GM19193 (cell line): ENCODE data around the gene GALNS.

Experiments
- POLR2A ChIP-seq: IDR thresholded peaks from 4 replicates; pipeline ENCODE4 v1.6.1; 2011; ENCODE audit not compliant: insufficient read depth, insufficient read length; ENCODE audit errors: extremely low read depth

Gene GALNS

DNA sequence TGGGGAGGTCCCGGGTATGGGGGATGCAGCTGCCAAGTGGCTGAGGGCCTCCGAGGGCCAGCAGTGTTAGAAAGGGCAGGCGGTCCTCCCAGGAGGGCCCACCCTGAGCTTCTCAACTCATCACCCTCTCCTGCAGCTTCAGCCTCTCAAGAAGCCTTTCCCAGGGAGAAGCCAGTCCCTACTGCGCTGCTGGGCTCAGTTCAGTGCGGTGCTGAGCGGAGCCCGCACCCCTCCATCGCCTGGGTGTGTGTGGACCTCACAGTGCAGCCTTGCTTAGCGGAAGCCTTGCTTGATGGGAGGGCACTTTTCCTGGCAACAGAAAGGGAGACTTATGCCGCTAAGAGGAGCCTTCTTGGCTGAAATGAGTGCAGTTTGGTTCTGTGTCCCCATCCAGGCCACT, 41.5 kb downstream of the GALNS start:
- no peak for TF ChIP-seq POLR2A

GRCh38 chr16:88814144-88814502, 42.6 kb downstream of the GALNS start:
- TF ChIP-seq POLR2A, result no peak

DNA sequence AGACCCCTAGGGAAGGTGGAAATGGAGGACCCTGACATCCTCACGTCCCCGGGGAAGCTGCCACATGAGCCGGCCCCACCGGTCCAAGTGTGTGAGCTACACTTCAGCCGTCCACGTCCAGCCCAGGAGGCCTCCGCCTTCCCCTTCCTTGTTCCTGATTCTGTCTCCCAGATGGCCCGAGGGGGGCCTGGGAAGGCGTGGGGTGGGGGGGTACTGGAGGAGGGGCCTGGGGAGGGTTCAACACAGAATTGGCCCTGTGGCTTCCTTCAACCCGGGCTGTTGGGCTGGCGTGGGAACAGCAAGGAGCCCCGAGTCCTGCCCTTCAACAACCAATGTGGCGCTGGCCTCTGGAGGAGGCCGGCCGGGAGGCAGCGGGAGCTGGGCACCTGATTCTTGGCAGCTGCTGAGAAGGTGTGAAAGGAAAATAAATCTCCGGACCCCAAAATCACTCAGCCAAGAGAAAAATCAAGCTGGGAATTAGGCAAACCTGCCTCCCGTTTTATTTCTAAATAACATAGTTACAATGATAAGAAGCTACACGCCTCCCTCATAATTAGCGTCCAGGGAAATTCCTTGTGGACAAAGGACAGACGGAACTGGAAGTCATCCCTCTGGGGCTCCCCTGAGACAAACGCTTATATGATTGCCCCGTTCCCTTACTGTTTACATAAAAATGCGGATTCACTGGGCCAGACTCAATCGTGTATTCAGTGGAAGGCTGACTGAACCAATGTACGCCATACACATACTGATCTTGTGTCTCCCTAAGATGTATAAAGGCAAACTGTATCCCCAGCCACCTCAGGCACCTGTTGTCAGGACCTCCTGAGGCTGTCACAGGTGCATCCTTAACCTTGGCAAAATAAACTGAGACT, 43.2 kb downstream of the GALNS start:
- no peak for TF ChIP-seq POLR2A

GRCh38 chr16:88812513-88813268, 44.1 kb downstream of the GALNS start:
- TF ChIP-seq POLR2A, result no peak

GRCh38 chr16:88811769-88812512, 44.8 kb downstream of the GALNS start, which contains the start of gene APRT:
Gene APRT, minus strand, starts transcription at chr16:88811928. Its CDS starts 29 bp downstream, at chr16:88811899.
- TF ChIP-seq POLR2A, result peak; percentile 89

GRCh38 chr16:88810912-88811768, 45.6 kb downstream of the GALNS start:
- TF ChIP-seq POLR2A, result peak; percentile 72

DNA sequence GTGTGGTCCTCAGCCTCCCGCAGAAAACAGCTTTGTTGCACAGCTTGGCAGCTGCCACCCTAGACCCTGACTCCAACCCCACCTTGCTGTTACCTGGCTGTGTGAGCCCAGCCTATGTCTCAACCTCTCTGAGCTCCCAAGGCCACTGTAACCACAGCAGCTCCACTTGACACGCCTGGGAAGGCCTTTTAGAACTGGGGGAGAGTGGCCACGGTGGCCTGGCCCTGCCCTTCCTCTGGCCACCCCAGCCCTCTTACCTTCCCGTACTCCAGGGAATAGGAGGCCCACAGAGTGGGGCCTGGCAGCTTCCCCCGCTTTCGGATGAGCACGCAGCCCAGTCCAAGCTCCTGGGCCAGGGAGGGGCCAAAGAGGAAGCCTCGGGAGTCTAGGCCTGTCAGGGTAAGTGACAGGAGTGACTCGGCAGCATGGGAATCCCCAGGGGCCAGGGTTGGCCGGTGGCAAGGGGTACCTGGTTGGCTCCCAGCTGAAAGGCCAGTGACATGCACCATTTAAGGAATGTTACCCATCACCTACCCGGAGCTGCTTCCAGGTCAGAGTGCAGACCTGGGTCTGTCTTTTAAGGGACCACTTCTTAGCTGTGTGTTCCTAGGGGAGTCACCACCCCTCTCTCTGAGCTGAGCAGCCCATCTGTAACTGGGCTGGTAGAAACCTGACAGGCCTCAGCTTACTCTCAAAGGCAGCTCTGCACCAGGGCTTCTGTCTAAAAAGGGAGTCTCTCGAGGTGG, 46.4 kb downstream of the GALNS start:
- TF ChIP-seq POLR2A, result peak; percentile 26

DNA sequence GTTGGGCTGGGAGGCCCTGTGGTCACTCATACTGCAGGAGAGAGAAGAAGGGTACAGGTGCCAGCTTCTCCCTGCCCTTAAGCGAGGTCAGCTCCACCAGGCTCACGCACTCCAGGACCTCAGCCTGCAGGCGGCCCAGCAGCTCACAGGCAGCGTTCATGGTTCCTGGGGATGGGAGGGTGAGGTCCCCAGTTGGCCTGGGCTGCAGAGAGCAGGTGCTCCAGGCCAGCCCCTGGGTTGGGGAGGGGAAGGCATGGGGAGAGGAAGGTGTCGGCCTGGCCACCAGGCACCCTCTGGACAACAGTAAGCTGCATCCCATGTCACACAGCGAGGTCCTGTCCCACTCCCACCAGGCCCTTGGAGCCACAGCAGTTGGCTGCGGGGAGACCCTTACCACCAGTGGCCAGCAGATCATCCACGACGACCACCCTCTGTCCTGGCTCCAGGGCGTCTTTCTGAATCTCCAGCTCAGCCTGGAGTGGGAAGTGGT, 47.0 kb downstream of the GALNS start:
- no peak for TF ChIP-seq POLR2A

- peak; percentile 8 for TF ChIP-seq POLR2A
Observed at GRCh38 chr16:88809068-88809675, 47.6 kb downstream of the GALNS start.

DNA sequence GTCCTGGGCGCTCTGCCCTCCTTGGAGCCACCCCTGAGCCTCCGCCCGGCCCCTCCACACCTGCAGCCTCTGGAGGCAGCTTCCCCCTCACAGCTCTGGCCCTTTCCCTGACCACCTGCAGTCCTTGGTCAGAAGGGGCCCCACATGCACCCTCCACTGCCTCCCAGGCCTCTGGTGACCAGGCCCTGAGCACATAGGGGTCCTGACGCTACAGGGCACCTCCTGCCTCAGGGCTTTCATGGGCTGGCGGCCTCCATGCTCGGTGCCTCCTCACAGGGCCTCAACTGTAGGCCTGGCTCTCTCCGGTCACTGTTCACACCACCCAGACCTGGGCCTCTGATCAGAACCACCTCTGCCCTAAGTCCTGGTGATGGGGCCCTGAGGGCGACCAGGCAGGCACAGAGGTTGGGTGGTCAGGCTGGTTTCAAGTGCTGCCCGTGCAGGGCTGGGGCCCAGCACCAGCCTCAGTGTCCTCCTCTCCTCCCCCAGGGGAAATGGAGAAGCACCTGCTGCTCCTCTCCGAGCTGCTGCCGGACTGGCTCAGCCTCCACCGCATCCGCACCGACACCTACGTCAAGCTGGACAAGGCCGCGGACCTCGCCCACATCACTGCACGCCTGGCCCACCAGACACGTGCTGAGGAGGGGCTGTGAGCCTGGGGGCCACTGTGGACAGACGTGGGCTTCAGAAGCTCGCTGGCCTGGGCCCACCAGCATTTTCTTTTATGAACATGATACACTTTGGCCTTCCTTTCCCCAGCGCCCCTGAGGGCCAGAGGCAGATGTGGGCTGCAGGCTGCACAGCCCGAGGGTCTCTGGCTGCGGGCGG, 48.9 kb downstream of the GALNS start:
- TF ChIP-seq POLR2A, result no peak

GRCh38 chr16:88807142-88807625, 49.6 kb downstream of the GALNS start:
- TF ChIP-seq POLR2A, result peak; percentile 31

- TF ChIP-seq POLR2A, result no peak
Observed at GRCh38 chr16:88806491-88807111, 50.1 kb downstream of the GALNS start.
